H9 (cell line): ENCODE results near the gene RPRD1A. TPM values are rescaled to one million over a fixed set of nuclear protein-coding genes. Genes with fewer than 3 reads are reported as not detected.

Source experiments
- DNase-seq: peaks from one replicate; pipeline ENCODE4 v3.0.0-alpha.2; 2017
- H2AFZ ChIP-seq: one replicate; pipeline ENCODE4 v1.6.1; 2013; ENCODE audit warnings: mild to moderate bottlenecking, low read length, control low read depth, moderate library complexity
- H2AK5ac ChIP-seq: 2 replicates; pipeline ENCODE4 v1.6.1; 2013; ENCODE audit warnings: low read length, control low read depth, mixed read lengths; ENCODE audit not compliant: insufficient read length
- H2BK120ac ChIP-seq: one replicate; pipeline ENCODE4 v1.6.1; 2013; ENCODE audit warnings: low read depth, mild to moderate bottlenecking, low read length, control low read depth, inconsistent platforms; ENCODE audit not compliant: poor library complexity, severe bottlenecking
- H2BK12ac ChIP-seq: 2 replicates; pipeline ENCODE4 v1.6.1; 2013; ENCODE audit warnings: low read length, control low read depth, mixed read lengths, low read depth; ENCODE audit not compliant: insufficient read length
- H2BK15ac ChIP-seq: 2 replicates; pipeline ENCODE4 v1.6.1; 2013; ENCODE audit warnings: low read depth, low read length, control low read depth
- H2BK20ac ChIP-seq: one replicate; pipeline ENCODE4 v1.6.1; 2013; ENCODE audit warnings: low read depth, mild to moderate bottlenecking, low read length, control low read depth, inconsistent platforms; ENCODE audit not compliant: poor library complexity, severe bottlenecking
- H2BK5ac ChIP-seq: 2 replicates; pipeline ENCODE4 v1.6.1; 2013; ENCODE audit warnings: low read length, control low read depth, mixed read lengths; ENCODE audit not compliant: insufficient read length
- H3K14ac ChIP-seq: 2 replicates; pipeline ENCODE4 v1.6.1; 2013; ENCODE audit warnings: low read length, control low read depth; ENCODE audit not compliant: insufficient read depth
- H3K18ac ChIP-seq: 2 replicates; pipeline ENCODE4 v1.6.1; 2013; ENCODE audit warnings: low read depth, mild to moderate bottlenecking, mixed read lengths, low read length, control low read depth; ENCODE audit not compliant: insufficient read length
- H3K23ac ChIP-seq: 2 replicates; pipeline ENCODE4 v1.6.1; 2013; ENCODE audit warnings: low read length, control low read depth, mixed read lengths, low read depth; ENCODE audit not compliant: insufficient read length
- H3K23me2 ChIP-seq: 2 replicates; pipeline ENCODE4 v1.6.1; 2013; ENCODE audit warnings: low read depth, mild to moderate bottlenecking, mixed read lengths, low read length, control low read depth; ENCODE audit not compliant: insufficient read length, poor library complexity, severe bottlenecking
- H3K27ac ChIP-seq: 2 replicates; pipeline ENCODE4 v1.5.1; 2013; ENCODE audit warnings: low read length, control low read depth, mixed read lengths, low read depth; ENCODE audit not compliant: insufficient read length
- H3K27me3 ChIP-seq: 2 replicates; pipeline ENCODE4 v1.6.1; 2013; ENCODE audit warnings: low read length, control low read depth, inconsistent platforms; ENCODE audit not compliant: insufficient read depth
- H3K4ac ChIP-seq: 2 replicates; pipeline ENCODE4 v1.6.1; 2013; ENCODE audit warnings: low read depth, mild to moderate bottlenecking, control low read depth, inconsistent platforms, low read length, moderate library complexity
- H3K4me1 ChIP-seq: 2 replicates; pipeline ENCODE4 v1.6.1; 2013; ENCODE audit warnings: low read length, control low read depth, inconsistent platforms; ENCODE audit not compliant: insufficient read depth
- H3K4me2 ChIP-seq: 2 replicates; pipeline ENCODE4 v1.6.1; 2013; ENCODE audit warnings: low read length, control low read depth, mixed read lengths; ENCODE audit not compliant: insufficient read length, insufficient read depth
- H3K56ac ChIP-seq: 2 replicates; pipeline ENCODE4 v1.6.1; 2013; ENCODE audit warnings: low read depth, mild to moderate bottlenecking, mixed read lengths, low read length, control low read depth; ENCODE audit not compliant: insufficient read length
- H3K79me1 ChIP-seq: 2 replicates; pipeline ENCODE4 v1.6.1; 2013; ENCODE audit warnings: low read depth, mild to moderate bottlenecking, moderate library complexity, low read length, control low read depth, inconsistent platforms; ENCODE audit not compliant: insufficient read depth, poor library complexity, severe bottlenecking
- H3K79me2 ChIP-seq: 2 replicates; pipeline ENCODE4 v1.6.1; 2013; ENCODE audit warnings: low read length, control low read depth, inconsistent platforms; ENCODE audit not compliant: insufficient read depth
- H3K9ac ChIP-seq: 2 replicates; pipeline ENCODE4 v1.6.1; 2013; ENCODE audit warnings: low read length, control low read depth, mixed read lengths; ENCODE audit not compliant: insufficient read length; ENCODE audit errors: extremely low read depth
- H3K9me3 ChIP-seq: one replicate; pipeline ENCODE4 v1.6.1; 2013; ENCODE audit warnings: low read depth, low read length, inconsistent platforms; ENCODE audit not compliant: control insufficient read depth
- H3T11ph ChIP-seq: one replicate; pipeline ENCODE4 v1.6.1; 2013; ENCODE audit warnings: mild to moderate bottlenecking, low read length, control low read depth, inconsistent platforms
- H4K20me1 ChIP-seq: one replicate; pipeline ENCODE4 v1.6.1; 2013; ENCODE audit not compliant: control insufficient read depth, insufficient read length, insufficient read depth
- H4K5ac ChIP-seq: 2 replicates; pipeline ENCODE4 v1.6.1; 2013; ENCODE audit warnings: low read depth, mild to moderate bottlenecking, mixed read lengths, low read length, control low read depth; ENCODE audit not compliant: insufficient read length
- H4K8ac ChIP-seq: replicated peaks from 2 replicates; pipeline ENCODE4 v1.6.1; 2013; ENCODE audit warnings: low read length, control low read depth, mixed read lengths, low read depth; ENCODE audit not compliant: insufficient read length
- H4K91ac ChIP-seq: 2 replicates; pipeline ENCODE4 v1.6.1; 2013; ENCODE audit warnings: low read depth, mild to moderate bottlenecking, moderate library complexity, mixed read lengths, low read length, control low read depth; ENCODE audit not compliant: insufficient read length
- H3K27ac Mint-ChIP-seq, 3 experiments: 2 replicates in 2 of 3; 3 replicates in 1 of 3; pipeline ENCODE4 v1.8.0; 2020 to 2021; ENCODE audit warnings: mixed read lengths in 3 of 3, mild to moderate bottlenecking in 1 of 3, moderate library complexity in 1 of 3
- H3K27me3 Mint-ChIP-seq: 2 replicates; pipeline ENCODE4 v1.8.0; 2021; ENCODE audit warnings: low read depth, mild to moderate bottlenecking, moderate library complexity, mixed read lengths
- H3K36me3 Mint-ChIP-seq, 3 experiments: 2 replicates in 2 of 3; 3 replicates in 1 of 3; pipeline ENCODE4 v1.8.0; 2020 to 2021; ENCODE audit warnings: low read depth in 3 of 3, mixed read lengths in 3 of 3; ENCODE audit not compliant: insufficient read depth in 1 of 3
- H3K4me1 Mint-ChIP-seq, 2 experiments: 2 replicates each; pipeline ENCODE4 v1.8.0; 2020; ENCODE audit warnings: mixed read lengths in 2 of 2
- H3K4me3 Mint-ChIP-seq, 2 experiments: 2 replicates in 1 of 2; 3 replicates in 1 of 2; pipeline ENCODE4 v1.8.0; 2020 to 2021; ENCODE audit warnings: mild to moderate bottlenecking in 2 of 2, mixed read lengths in 2 of 2, moderate library complexity in 1 of 2
- H3K9me3 Mint-ChIP-seq, 2 experiments: 2 replicates in 1 of 2; 3 replicates in 1 of 2; pipeline ENCODE4 v1.8.0; 2020; ENCODE audit warnings: mild to moderate bottlenecking in 2 of 2, mixed read lengths in 2 of 2, moderate library complexity in 1 of 2
- total RNA-seq: library from RNA; stranded (reverse); gene quantifications from 2 replicates; pipeline ENCODE4 v1.2.1, GENCODE V29; 2021
- TF ChIP-seq, protein P1 (sequence below): fragments of 200-600 bp; sonication (generic); conservative IDR thresholded peaks from 3 replicates; pipeline ENCODE4 v1.8.0; 2021; ENCODE audit warnings: antibody characterized with exemption, mild to moderate bottlenecking

The RPRD1A gene
- total RNA-seq, 1 experiment from 2014 or later = 107 TPM

DNA sequence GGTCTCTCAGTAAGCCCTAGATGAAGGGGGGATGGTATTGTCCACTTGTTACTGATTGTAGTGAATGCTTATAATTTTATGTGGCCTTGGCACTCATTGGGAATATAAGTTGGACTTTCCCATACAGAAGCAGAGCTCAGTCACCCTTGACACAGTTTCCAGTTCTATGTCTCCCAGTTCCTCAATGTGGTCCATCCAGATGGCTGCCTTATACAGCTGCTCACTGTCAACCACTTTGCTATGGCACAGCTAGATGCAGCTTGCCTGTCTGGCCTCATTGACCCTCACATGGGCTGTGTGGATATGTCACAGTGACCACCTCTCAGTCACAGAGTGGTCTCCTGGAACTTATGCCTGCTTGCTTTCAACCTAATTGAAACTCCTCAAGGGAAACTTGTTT lies 40.1 kb upstream of the RPRD1A start:
- peaks cover under 1% of the 10 kb centered on the region for H3K9me3 ChIP-seq
- H3K79me1 ChIP-seq = no peaks in the 10 kb centered on the region
- H2BK5ac ChIP-seq = no peak overlapping the region
- TF ChIP-seq, protein P1, sequence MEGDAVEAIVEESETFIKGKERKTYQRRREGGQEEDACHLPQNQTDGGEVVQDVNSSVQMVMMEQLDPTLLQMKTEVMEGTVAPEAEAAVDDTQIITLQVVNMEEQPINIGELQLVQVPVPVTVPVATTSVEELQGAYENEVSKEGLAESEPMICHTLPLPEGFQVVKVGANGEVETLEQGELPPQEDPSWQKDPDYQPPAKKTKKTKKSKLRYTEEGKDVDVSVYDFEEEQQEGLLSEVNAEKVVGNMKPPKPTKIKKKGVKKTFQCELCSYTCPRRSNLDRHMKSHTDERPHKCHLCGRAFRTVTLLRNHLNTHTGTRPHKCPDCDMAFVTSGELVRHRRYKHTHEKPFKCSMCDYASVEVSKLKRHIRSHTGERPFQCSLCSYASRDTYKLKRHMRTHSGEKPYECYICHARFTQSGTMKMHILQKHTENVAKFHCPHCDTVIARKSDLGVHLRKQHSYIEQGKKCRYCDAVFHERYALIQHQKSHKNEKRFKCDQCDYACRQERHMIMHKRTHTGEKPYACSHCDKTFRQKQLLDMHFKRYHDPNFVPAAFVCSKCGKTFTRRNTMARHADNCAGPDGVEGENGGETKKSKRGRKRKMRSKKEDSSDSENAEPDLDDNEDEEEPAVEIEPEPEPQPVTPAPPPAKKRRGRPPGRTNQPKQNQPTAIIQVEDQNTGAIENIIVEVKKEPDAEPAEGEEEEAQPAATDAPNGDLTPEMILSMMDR = no peak
- H3K23ac ChIP-seq = no peak overlapping the region
- H3K27me3 ChIP-seq = no peaks in the 10 kb centered on the region
- no peak overlapping the region for H3K27ac ChIP-seq
- no peaks in the 10 kb centered on the region for H3K4me1 ChIP-seq
- Mint-ChIP-seq H3K27me3 (no peaks in the 10 kb centered on the region; the same call in 1 of the 2 replicates), H3K27ac (no peak overlapping the region), H3K4me1 (no peaks in the 10 kb centered on the region), H3K4me3 (no peak overlapping the region), H3K36me3 (peaks cover 11 to 33% (median 28%) of the 10 kb centered on the region in 3 experiments), H3K9me3 (peaks cover 7 to 12% of the 10 kb centered on the region in 2 experiments)
- H4K8ac ChIP-seq = no peak overlapping the region
- no peak overlapping the region for H2BK15ac ChIP-seq
- no peak overlapping the region for H3K56ac ChIP-seq
- no peaks in the 10 kb centered on the region for H4K20me1 ChIP-seq
- H3K79me2 ChIP-seq = no peaks in the 10 kb centered on the region
- no peak overlapping the region for H3T11ph ChIP-seq
- no peak overlapping the region for H2BK12ac ChIP-seq
- H3K9ac ChIP-seq = no peak overlapping the region
- no peak overlapping the region for H3K14ac ChIP-seq
- no peaks in the 10 kb centered on the region for H3K23me2 ChIP-seq
- H3K18ac ChIP-seq = no peak overlapping the region
- no peak overlapping the region for H4K91ac ChIP-seq
- DNase-seq = no peak
- no peak overlapping the region for H4K5ac ChIP-seq
- H2BK20ac ChIP-seq = no peak overlapping the region
- no peak overlapping the region for H2AFZ ChIP-seq
- H2AK5ac ChIP-seq = no peak overlapping the region
- H3K4me2 ChIP-seq = no peak overlapping the region
- H2BK120ac ChIP-seq = no peak overlapping the region
- H3K4ac ChIP-seq = no peak overlapping the region
